Hematopoietic multipotent progenitor cell treated with erythropoietin and hydrocortisone succinate and interleukin-3 and kit ligand, for 4 days (in vitro differentiated cells): ENCODE results near the gene MTG1.
"Not testable (repeated sequence)": the region's sequence is repeated elsewhere in the genome, so short reads cannot be mapped to it uniquely, and the experiment has no call there.

Experiments
- DNase-seq: peaks from one replicate; pipeline ENCODE4 v3.0.0-alpha.2; 2015

MTG1 gene

GRCh38 chr10:133359554-133359971 lies 34.4 kb upstream of the MTG1 start:
- DNase-seq, result peak; percentile 43

- DNase-seq, result peak; percentile 45
Measured at GRCh38 chr10:133359972-133360610, 33.9 kb upstream of the MTG1 start.

- no peak for DNase-seq
Measured at GRCh38 chr10:133361227-133361626, 32.7 kb upstream of the MTG1 start.

GRCh38 chr10:133361773-133362441 lies 32.0 kb upstream of the MTG1 start:
- no peak for DNase-seq

GRCh38 chr10:133362846-133363245 lies 31.1 kb upstream of the MTG1 start:
- no peak for DNase-seq

- DNase-seq, result no peak
Measured at GRCh38 chr10:133364645-133365431, 29.1 kb upstream of the MTG1 start.

GRCh38 chr10:133365461-133366129 lies 28.4 kb upstream of the MTG1 start:
- no peak for DNase-seq

- DNase-seq, result no peak
Measured at GRCh38 chr10:133366130-133366478, 27.9 kb upstream of the MTG1 start.

GRCh38 chr10:133366751-133367150 lies 27.2 kb upstream of the MTG1 start:
- no peak for DNase-seq

- DNase-seq, result not testable (repeated sequence)
Measured at GRCh38 chr10:133367461-133367860, 26.5 kb upstream of the MTG1 start.

- DNase-seq, result no peak
Measured at GRCh38 chr10:133368153-133368552, 25.8 kb upstream of the MTG1 start.

- no peak for DNase-seq
Measured at GRCh38 chr10:133370030-133370786, 23.7 kb upstream of the MTG1 start.

GRCh38 chr10:133372507-133372906 lies 21.4 kb upstream of the MTG1 start:
- DNase-seq, result no peak

GRCh38 chr10:133373174-133374090 lies 20.5 kb upstream of the MTG1 start, which contains the start of gene ECHS1:
ECHS1 (minus strand) TSS chr10:133373354; CDS start chr10:133373333, 21 bp downstream.
- peak; percentile 98 for DNase-seq

- DNase-seq, result no peak
Measured at GRCh38 chr10:133375357-133376115, 18.4 kb upstream of the MTG1 start.

GRCh38 chr10:133376183-133376582 lies 17.8 kb upstream of the MTG1 start:
- DNase-seq, result not testable (repeated sequence)

- no peak for DNase-seq
Measured at GRCh38 chr10:133377025-133377817, 16.7 kb upstream of the MTG1 start.

GRCh38 chr10:133377818-133378250 lies 16.1 kb upstream of the MTG1 start:
- DNase-seq, result no peak

GRCh38 chr10:133378251-133379096 lies 15.5 kb upstream of the MTG1 start:
- peak; percentile 70 for DNase-seq
